ENCODE data around the gene TBL3.
"Not testable (repeated sequence)": the region's sequence is repeated elsewhere in the genome, so short reads cannot be mapped to it uniquely, and the experiment has no call there.

Gene TBL3

GRCh38 chr16:2008631-2009163, 36.8 kb downstream of the TBL3 start:
- peaks cover 4% of the 10 kb centered on the region for H3K27me3 Mint-ChIP-seq (ENCODE audit: low read depth)
- peaks cover 39% of the 10 kb centered on the region for H3K4me1 Mint-ChIP-seq
- no peak for TF ChIP-seq CTCF (IDR thresholded peaks at IDR 0.05; ENCODE audit: unreplicated experiment in 3 of 3)
- no peaks in the 10 kb centered on the region for H3K9me3 Mint-ChIP-seq
- no peaks in the 10 kb centered on the region for H3K36me3 Mint-ChIP-seq (ENCODE audit: low read depth)
- H3K4me3 Mint-ChIP-seq = peak overlapping the region; percentile 84 to 90 (median 86)
- H3K27ac Mint-ChIP-seq = peak overlapping the region; percentile 62 to 82 (median 76)

GRCh38 chr16:2009164-2009711, 37.4 kb downstream of the TBL3 start:
- H3K9me3 Mint-ChIP-seq = no peaks in the 10 kb centered on the region
- no peaks in the 10 kb centered on the region for H3K36me3 Mint-ChIP-seq (ENCODE audit: low read depth)
- no peak for TF ChIP-seq CTCF (IDR thresholded peaks at IDR 0.05; ENCODE audit: unreplicated experiment in 3 of 3)
- H3K4me3 Mint-ChIP-seq = peak overlapping the region; percentile 84 to 90 (median 86)
- H3K27me3 Mint-ChIP-seq (ENCODE audit: low read depth) = peaks cover 4% of the 10 kb centered on the region
- H3K27ac Mint-ChIP-seq = peak overlapping the region in 1 of 3 experiments; percentile 62
- H3K4me1 Mint-ChIP-seq = peaks cover 35% of the 10 kb centered on the region

GRCh38 chr16:2009791-2010510, 38.1 kb downstream of the TBL3 start, which contains the start of gene ZNF598:
TSS of gene ZNF598 (minus strand) at chr16:2009821.
- Mint-ChIP-seq H3K27me3 (ENCODE audit: low read depth) (peaks cover 4% of the 10 kb centered on the region), H3K4me1 (peaks cover 30% of the 10 kb centered on the region), H3K36me3 (ENCODE audit: low read depth) (no peaks in the 10 kb centered on the region), H3K4me3 (peak within 1 kb of the TSS; percentile 90 to 95 (median 92)), H3K27ac (peak within 1 kb of the TSS; percentile 95 to 98 (median 98)), H3K9me3 (no peaks in the 10 kb centered on the region)
- no peak for TF ChIP-seq CTCF (IDR thresholded peaks at IDR 0.05; ENCODE audit: unreplicated experiment in 3 of 3)

- H3K36me3 Mint-ChIP-seq (ENCODE audit: low read depth) = not testable (repeated sequence)
Observed at GRCh38 chr16:2011726-2012125, 39.9 kb downstream of the TBL3 start.

GRCh38 chr16:2013527-2013926, 41.7 kb downstream of the TBL3 start:
- Mint-ChIP-seq H3K36me3 (ENCODE audit: low read depth) (no peaks in the 10 kb centered on the region), H3K4me1 (peaks cover 12% of the 10 kb centered on the region), H3K4me3 (peak overlapping the region in 1 of 3 experiments; percentile 29), H3K27me3 (ENCODE audit: low read depth) (peaks cover 4% of the 10 kb centered on the region), H3K27ac (peak overlapping the region in 1 of 3 experiments; percentile 18), H3K9me3 (no peaks in the 10 kb centered on the region)
- TF ChIP-seq CTCF (IDR thresholded peaks at IDR 0.05; ENCODE audit: unreplicated experiment in 3 of 3) = no peak

More at GRCh38 chr16:2011726-2012125, 39.9 kb downstream of the TBL3 start:
- Mint-ChIP-seq H3K4me1 (peaks cover 23% of the 10 kb centered on the region), H3K4me3 (peak overlapping the region in 2 of 3 experiments; percentile 8 to 29)
- not testable (repeated sequence) for H3K9me3 Mint-ChIP-seq; H3K27ac Mint-ChIP-seq; H3K27me3 Mint-ChIP-seq (ENCODE audit: low read depth)

GRCh38 chr16:2015117-2015946, 43.5 kb downstream of the TBL3 start:
- Mint-ChIP-seq H3K9me3 (no peaks in the 10 kb centered on the region), H3K4me3 (no peak overlapping the region), H3K4me1 (peaks cover 2% of the 10 kb centered on the region), H3K27me3 (ENCODE audit: low read depth) (peaks cover 13% of the 10 kb centered on the region), H3K27ac (no peak overlapping the region), H3K36me3 (ENCODE audit: low read depth) (no peaks in the 10 kb centered on the region)
- TF ChIP-seq CTCF (IDR thresholded peaks at IDR 0.05; ENCODE audit: unreplicated experiment in 3 of 3) = no peak
